Neural crest cell (in vitro differentiated cells): ENCODE results near the gene ZBED3. TPM values are rescaled to one million over a fixed set of nuclear protein-coding genes. Genes with fewer than 3 reads are reported as not detected.
"Not testable (repeated sequence)": the region's sequence is repeated elsewhere in the genome, so short reads cannot be mapped to it uniquely, and the experiment has no call there.

ENCODE experiments used
- DNase-seq: peaks from one replicate; pipeline ENCODE4 v3.0.0; 2021; ENCODE audit warnings: low read depth, mixed read lengths, low spot score
- H3K27ac Mint-ChIP-seq: one replicate; pipeline ENCODE4 v1.8.0; 2021; ENCODE audit warnings: mild to moderate bottlenecking, mixed read lengths; ENCODE audit not compliant: unreplicated experiment
- H3K27me3 Mint-ChIP-seq: 2 replicates; pipeline ENCODE4 v1.8.0; 2021; ENCODE audit warnings: low read depth, mild to moderate bottlenecking, mixed read lengths
- H3K36me3 Mint-ChIP-seq: 2 replicates; pipeline ENCODE4 v1.8.0; 2021; ENCODE audit warnings: low read depth, mild to moderate bottlenecking, mixed read lengths
- H3K4me1 Mint-ChIP-seq: 2 replicates; pipeline ENCODE4 v1.8.0; 2021; ENCODE audit warnings: mixed read lengths
- H3K4me3 Mint-ChIP-seq: one replicate; pipeline ENCODE4 v1.8.0; 2021; ENCODE audit warnings: mild to moderate bottlenecking, mixed read lengths
- H3K9me3 Mint-ChIP-seq: 2 replicates; pipeline ENCODE4 v1.8.0; 2021; ENCODE audit warnings: mixed read lengths
- CTCF ChIP-seq: fragments of 200-600 bp; sonication (generic); conservative IDR thresholded peaks from 2 replicates; pipeline ENCODE4 v1.5.0; 2021; ENCODE audit warnings: antibody characterized with exemption, mild to moderate bottlenecking
- total RNA-seq: library from RNA; stranded (reverse); gene quantifications from 2 replicates; pipeline ENCODE4 v1.2.1, GENCODE V29; 2021

The ZBED3 gene
- total RNA-seq, 1 donor from 2014 or later, result 12.2 TPM

- Mint-ChIP-seq H3K9me3 (peaks cover 7% of the 10 kb centered on the region), H3K27me3 (no peaks in the 10 kb centered on the region), H3K36me3 (peaks cover 34% of the 10 kb centered on the region), H3K27ac (peak overlapping the region; percentile 97), H3K4me3 (peak overlapping the region; percentile 88), H3K4me1 (peaks cover 38% of the 10 kb centered on the region)
- DNase-seq, result no peak
- no peak for TF ChIP-seq CTCF
Measured at GRCh38 chr5:77087484-77088261, 588 bp upstream of the ZBED3 start.

- no peak for TF ChIP-seq CTCF
- Mint-ChIP-seq H3K27me3 (no peaks in the 10 kb centered on the region), H3K9me3 (peaks cover 10% of the 10 kb centered on the region), H3K36me3 (peaks cover 37% of the 10 kb centered on the region), H3K27ac (peak overlapping the region; percentile 100), H3K4me3 (peak overlapping the region; percentile 96), H3K4me1 (peaks cover 38% of the 10 kb centered on the region)
- no peak for DNase-seq
Measured at GRCh38 chr5:77086368-77086688, 757 bp downstream of the ZBED3 start.

- Mint-ChIP-seq H3K4me1 (peaks cover 35% of the 10 kb centered on the region), H3K36me3 (peaks cover 23% of the 10 kb centered on the region), H3K27me3 (no peaks in the 10 kb centered on the region), H3K27ac (no peak overlapping the region), H3K4me3 (no peak overlapping the region), H3K9me3 (peaks cover 4% of the 10 kb centered on the region)
- no peak for DNase-seq
- no peak for TF ChIP-seq CTCF
Measured at GRCh38 chr5:77083088-77083487, 4.0 kb downstream of the ZBED3 start.

GRCh38 chr5:77082280-77082679 lies 4.8 kb downstream of the ZBED3 start:
- Mint-ChIP-seq H3K9me3 (peaks cover 4% of the 10 kb centered on the region), H3K4me3 (peak overlapping the region; percentile 5), H3K27me3 (no peaks in the 10 kb centered on the region), H3K27ac (no peak overlapping the region), H3K4me1 (peaks cover 34% of the 10 kb centered on the region), H3K36me3 (peaks cover 23% of the 10 kb centered on the region)
- no peak for TF ChIP-seq CTCF
- DNase-seq, result no peak

GRCh38 chr5:77080905-77081304 lies 6.2 kb downstream of the ZBED3 start:
- peaks cover 4% of the 10 kb centered on the region for H3K9me3 Mint-ChIP-seq
- H3K36me3 Mint-ChIP-seq, result peaks cover 23% of the 10 kb centered on the region
- H3K4me1 Mint-ChIP-seq, result peaks cover 27% of the 10 kb centered on the region
- no peaks in the 10 kb centered on the region for H3K27me3 Mint-ChIP-seq
- TF ChIP-seq CTCF, result no peak
- H3K27ac Mint-ChIP-seq, result no peak overlapping the region
- DNase-seq, result no peak
- peak overlapping the region; percentile 3 for H3K4me3 Mint-ChIP-seq

GRCh38 chr5:77080479-77080878 lies 6.6 kb downstream of the ZBED3 start:
- not testable (repeated sequence) for H3K9me3 Mint-ChIP-seq, H3K27ac Mint-ChIP-seq, DNase-seq, H3K27me3 Mint-ChIP-seq
- Mint-ChIP-seq H3K4me3 (peak overlapping the region; percentile 3), H3K4me1 (peaks cover 23% of the 10 kb centered on the region), H3K36me3 (peaks cover 23% of the 10 kb centered on the region)
